Measurements from ENCODE around the gene NDUFA1.

Gene NDUFA1

GRCh38 chrX:119916310-119916709 lies 44.7 kb downstream of the NDUFA1 start:
- no peak for DNase-seq

GRCh38 chrX:119917877-119918276 lies 46.2 kb downstream of the NDUFA1 start:
- peak; percentile 7 for DNase-seq

DNA sequence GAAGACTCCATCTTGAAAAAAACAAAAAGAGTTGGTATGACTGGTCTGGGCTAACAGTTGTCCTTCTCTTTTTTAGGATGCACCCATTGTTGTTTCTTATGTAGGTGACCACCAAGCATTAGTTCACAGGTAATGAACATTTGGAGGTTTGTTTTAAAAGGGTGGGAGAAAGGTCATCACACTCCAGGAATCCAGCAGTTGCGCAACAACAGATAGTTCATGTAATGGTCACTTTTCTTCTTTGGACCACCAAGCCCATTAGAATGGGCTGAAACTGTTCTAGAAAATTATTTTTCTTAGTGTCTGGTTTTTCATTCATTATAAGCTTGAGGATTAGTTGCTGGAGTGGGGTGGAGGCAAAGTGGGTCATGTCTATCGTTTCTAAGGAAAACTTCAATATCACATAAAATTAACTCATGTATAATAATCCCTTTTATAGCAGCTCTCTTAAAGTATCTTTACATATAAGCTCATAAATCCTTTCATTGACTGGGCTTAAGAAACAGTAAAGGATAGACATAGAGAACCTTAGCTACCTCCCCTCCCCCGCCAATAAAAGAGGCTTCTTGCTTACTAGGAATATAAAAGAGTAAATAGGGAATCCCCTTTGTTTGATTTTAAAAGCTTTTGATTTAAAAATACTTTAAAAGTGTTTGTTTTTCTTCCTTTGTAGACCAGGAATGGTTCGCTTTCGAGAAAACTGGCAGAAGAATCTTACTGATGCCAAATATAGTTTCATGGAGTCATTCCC lies 48.4 kb downstream of the NDUFA1 start:
- no peak for DNase-seq

- DNase-seq = peak; percentile 15
Observed at GRCh38 chrX:119922391-119922790, 50.8 kb downstream of the NDUFA1 start.
